Measurements from ENCODE around the gene PPP4R2.
"Not testable (repeated sequence)": the region's sequence is repeated elsewhere in the genome, so short reads cannot be mapped to it uniquely, and the experiment has no call there.

Gene PPP4R2

GRCh38 chr3:73026760-73027113 lies 30.1 kb downstream of the PPP4R2 start:
- no peak for DNase-seq

DNA sequence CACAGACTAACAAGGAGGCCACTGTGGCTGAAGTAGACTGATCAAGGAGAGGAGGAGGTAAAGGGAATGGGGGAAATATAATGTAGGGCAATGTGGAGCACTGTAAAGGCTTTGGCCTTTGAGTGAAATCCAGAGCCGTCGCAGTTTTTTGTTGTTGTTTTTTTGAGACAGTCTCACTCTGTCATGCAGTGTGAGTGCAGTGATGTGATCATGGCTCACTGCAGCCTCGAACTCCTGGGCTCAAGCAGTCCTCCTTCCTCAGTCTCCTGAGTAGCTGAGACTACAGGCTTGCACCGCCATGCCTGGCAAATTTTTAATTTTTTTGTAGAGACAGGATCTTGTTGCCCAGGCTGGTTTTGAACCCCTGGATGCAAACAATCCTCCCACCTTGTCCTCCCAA lies 32.2 kb downstream of the PPP4R2 start:
- DNase-seq, result no peak

DNA sequence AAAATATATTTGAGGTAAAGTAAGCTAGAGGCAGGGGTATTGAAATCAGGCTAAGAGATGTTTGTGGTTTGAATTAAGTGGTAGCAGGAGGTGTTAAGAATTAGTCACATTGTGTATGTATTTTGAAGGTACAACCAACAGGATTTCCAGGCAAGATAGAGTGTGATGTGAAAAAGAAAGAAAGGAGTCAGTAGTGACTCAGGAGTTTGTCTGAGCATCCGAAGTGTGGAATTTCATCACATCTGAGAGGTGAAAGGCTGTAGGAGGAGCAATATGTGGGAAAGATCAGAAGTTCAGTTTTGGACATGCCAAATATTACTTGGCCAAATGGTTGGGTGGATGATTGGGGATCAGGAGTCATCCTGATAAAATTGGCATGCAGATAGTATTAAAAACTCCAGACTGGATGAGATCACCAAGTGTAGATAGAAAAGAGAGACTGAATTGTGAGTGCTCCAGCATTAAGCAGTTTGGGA lies 32.7 kb downstream of the PPP4R2 start:
- DNase-seq, result no peak

DNA sequence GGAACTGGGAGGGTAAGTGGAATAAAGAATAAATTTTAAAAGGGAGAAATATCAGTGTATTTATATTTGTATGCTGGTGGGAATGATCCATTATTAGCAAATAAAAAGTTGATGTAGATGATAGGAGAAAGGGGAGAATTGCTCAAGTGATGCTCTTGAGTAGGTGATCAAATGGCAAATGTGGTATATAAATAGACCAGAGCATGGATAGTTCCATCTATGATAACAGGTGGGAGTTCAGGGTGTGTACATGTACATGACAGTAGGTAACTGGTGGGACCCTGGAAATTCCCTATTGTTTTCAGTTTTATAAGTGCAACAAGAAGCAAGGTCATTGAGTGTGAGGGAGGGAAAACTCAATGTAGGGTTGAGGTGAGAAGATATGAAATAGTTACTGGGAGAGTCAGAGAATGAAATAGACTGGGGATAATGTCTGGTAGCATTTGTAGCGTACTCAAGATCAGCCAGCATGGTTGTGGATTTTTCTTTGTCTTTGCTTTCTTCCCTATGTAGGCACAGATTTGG lies 33.5 kb downstream of the PPP4R2 start:
- DNase-seq, result no peak

GRCh38 chr3:73031573-73032103 lies 35.0 kb downstream of the PPP4R2 start:
- no peak for DNase-seq

DNA sequence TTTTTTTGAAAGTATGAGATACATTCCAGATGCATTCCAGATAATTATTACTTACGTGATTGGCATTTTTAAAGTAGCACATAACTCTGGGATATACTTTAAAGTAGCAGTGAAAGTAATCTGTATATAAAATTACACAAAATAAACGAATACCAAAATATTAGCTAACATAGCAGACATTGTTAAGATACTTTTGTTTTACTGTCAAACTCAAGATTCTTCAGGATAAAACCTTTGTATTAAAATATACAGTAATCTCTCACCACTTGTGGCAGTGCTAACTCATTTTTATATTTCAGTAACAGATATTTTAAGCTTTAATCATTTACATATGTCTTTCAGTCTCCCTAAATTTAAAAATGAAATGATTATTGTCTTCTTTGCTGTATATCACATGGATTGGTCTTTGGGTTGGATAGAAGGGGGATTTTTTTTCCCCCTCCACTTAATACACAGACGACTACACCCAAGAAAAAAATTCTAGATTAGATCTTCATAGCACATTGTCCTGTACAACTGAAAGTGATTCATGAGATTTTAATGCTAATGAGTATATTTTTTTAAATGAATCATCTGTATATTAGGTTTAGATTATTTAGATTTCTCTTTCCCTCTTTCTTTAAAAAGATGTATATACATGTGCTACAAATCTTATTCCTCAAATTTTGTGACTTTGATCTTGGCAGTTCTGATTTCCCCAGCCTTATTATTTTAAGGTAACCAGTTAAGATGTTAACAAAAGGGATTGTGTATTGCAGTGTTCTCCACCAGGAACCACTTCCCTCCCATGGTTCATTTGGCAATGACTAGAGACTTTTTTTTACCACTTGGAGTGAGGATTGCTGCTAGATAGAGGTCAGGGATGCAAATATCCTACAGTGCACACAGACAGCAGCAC lies 40.3 kb downstream of the PPP4R2 start:
- no peak for DNase-seq

DNA sequence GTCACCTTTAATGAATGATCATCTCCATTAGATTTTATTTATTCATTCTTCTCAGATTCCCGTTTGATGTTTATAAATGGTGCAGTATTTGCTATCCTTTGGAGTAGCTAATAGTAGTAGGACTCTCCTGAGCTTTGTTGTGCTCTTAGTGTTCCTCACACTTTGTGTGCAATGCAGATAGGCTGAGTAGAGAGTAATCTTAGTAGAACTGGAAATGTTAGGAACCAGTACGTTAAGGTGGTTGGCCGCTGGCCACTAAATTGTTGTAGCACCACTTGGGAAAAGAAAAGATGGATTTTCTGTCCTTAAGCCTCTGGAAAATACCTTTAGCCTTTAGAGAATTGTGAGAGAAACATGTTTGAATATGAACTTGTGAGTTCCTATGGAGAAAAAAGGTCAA lies 44.9 kb downstream of the PPP4R2 start:
- DNase-seq, result no peak

GRCh38 chr3:73043414-73043813 lies 46.8 kb downstream of the PPP4R2 start:
- no peak for DNase-seq

GRCh38 chr3:73045391-73045790 lies 48.8 kb downstream of the PPP4R2 start:
- no peak for DNase-seq

DNA sequence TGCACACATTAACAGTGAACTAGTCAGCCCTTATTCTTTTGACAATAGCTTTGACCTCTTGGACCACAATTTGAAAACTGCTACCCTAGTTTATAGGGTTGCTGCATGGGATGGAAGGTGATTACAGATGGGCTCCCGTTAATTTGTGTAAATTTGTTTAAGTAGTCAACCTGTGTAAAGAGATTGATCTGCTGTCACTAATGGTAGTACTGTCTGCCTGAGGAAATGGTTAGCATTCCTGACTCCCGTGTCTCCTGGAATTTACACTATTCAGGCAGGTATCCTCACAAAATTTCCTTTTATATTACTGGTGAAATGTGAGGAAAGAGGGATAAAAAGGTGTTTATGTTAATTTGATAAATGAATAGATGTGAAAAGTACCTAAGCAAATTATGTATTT lies 49.6 kb downstream of the PPP4R2 start:
- DNase-seq, result no peak

GRCh38 chr3:73049319-73049718 lies 52.7 kb downstream of the PPP4R2 start:
- no peak for DNase-seq

DNA sequence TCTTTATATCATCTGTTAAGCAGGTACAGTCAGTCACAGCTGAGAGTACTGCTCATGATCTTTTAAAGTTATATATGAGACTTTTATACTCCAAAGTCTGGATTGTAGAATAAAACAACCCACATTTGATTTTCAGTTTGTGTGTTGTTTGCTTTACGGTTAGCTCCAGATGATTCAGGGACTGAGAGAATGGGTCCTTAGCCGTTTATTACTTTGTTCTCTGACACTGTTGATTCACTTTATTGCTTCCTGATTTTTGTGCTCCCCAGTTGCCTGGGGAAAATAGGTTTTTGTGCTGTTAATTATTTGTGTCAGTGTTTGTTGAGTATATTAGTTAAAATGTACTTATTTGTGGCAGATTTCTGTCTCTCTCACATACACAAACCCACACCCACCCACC lies 56.2 kb downstream of the PPP4R2 start:
- DNase-seq, result no peak

DNA sequence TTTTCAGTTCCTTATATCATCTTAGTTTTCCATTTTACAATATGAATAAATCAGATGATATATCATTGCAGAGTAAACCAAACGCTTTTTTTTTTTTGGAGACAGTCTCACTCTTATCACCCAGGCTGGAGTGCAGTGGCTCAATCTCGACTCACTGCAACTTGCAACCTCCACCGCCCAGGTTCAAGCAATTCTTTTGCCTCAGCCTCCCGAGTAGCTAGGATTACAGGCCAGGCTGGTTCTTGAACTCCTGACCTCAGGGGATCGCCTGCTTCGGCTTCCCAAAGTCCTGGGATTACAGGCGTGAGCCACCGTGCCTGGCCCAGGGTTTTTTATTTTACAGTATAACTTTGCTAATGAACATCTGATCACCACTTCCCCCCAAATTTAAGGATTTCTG lies 59.0 kb downstream of the PPP4R2 start:
- no peak for DNase-seq

- DNase-seq, result no peak
These were observed 59.6 kb downstream of the PPP4R2 start for GRCh38 chr3:73056014-73056844.

DNA sequence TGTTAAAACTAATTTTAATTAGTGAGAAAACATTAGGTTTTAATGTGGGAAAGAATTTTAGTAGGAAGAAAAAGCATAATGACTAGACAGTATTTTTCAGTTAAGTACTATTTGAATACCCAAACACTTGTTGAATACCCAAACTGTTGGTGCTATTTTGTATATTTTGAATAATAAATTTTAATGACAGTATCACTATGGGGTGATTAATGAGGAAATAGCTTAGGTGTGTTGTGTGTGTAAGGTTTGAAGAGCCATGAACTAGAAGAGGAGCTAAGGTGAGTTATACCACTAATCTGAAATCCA lies 60.2 kb downstream of the PPP4R2 start:
- no peak for DNase-seq

DNA sequence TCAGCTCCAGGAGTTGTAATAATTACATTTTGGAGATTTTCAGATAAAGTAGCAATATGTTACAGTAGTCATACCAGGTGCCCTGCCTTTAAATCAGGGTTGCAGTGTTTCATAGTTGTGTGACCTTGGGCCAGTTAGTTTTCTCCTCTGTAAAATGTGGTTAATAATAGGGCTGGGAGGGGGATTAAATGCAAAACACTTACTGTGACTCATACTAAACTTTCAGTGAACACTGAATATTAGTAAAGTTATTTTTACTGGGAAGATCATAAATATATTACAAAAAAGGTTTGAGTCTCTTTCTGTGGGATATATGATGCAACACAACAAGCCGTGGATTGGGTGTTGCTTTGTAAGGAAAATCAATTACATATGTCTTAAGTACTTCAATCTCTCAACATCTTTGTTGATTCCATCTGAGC lies 63.7 kb downstream of the PPP4R2 start:
- no peak for DNase-seq

DNA sequence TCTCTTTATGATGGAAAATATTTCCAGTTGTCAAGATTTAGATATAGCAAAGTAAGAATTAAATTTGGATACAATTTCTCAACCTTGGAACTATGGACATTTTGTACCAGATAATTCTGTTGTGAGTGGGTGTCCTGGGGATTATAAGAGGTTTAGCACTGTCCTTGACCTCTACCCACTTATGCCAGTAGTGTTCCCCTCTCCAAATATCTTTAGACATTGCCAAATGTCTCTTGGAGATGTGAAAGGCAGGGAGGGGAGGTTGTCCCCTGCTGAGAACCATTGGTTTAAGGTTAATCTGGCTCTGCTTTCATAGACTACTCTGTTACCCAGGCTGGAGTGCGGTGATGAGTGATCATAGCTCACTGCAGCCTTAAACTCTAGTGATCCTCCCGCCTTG lies 64.8 kb downstream of the PPP4R2 start, which contains the start of gene EBLN2:
TSS of gene EBLN2 (plus strand) at position 244 of the 400 bp plus-strand sequence. CDS start 423 bp downstream, outside the sequence.
- no peak for DNase-seq

GRCh38 chr3:73066243-73066642 lies 69.6 kb downstream of the PPP4R2 start:
- not testable (repeated sequence) for DNase-seq

GRCh38 chr3:73068419-73068818 lies 71.8 kb downstream of the PPP4R2 start:
- no peak for DNase-seq

DNA sequence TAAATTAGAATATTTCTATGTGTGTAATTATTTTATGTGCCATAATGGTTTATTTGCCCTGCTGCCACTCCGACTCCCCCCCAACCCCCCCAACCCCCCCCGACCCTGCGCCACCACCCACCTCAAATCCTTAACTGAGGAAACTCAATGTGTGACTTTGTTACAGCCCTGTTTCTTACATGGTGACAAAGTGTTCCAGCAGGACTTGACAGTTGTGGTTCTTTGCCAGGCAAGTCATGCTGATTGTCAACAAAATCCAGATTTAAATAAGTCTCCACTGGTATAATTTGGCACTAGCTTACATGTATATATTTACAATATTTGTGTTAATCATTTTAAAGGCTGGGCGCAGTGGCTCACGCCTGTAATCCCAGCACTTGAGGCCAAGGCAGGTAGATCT lies 72.6 kb downstream of the PPP4R2 start:
- DNase-seq, result no peak

GRCh38 chr3:73069775-73070444 lies 73.3 kb downstream of the PPP4R2 start:
- no peak for DNase-seq

GRCh38 chr3:73070675-73071575 lies 74.3 kb downstream of the PPP4R2 start:
- DNase-seq, result no peak
